Endothelial cell of umbilical vein (primary cell): Measurements from ENCODE around the gene RPLP2. TPM values are rescaled to one million over a fixed set of nuclear protein-coding genes. Genes with fewer than 3 reads are reported as not detected.

ENCODE experiments used
- BruUV-seq: library from RNA; stranded (reverse); fragments of 400-500 nt; replicated peaks from 2 replicates; lab custom pipeline; 2021; lab: Mats Ljungman, UMichigan
- CTCF ChIA-PET: fragments of 300-600, 350-600 bp; sonication (Branson Sonifier 250); formaldehyde crosslinking; loops from one replicate; lab custom pipeline; 2021; ENCODE audit warnings: antibody characterized with exemption, inconsistent platforms; lab: Charles Lee
- POLR2A ChIA-PET: fragments of 300-600, 350-600 bp; sonication (Branson Sonifier 250); formaldehyde crosslinking; loops from one replicate; lab custom pipeline; 2021; ENCODE audit warnings: antibody characterized with exemption, inconsistent platforms; lab: Charles Lee
- DNase-seq: peaks from one replicate; pipeline ENCODE4 v3.0.0-alpha.2; 2011; ENCODE audit warnings: low read depth, low spot score
- FAIRE-seq: peaks from 2 replicates; lab custom pipeline; 2011; peaks lifted over from hg19 to GRCh38; lab: Jason Lieb, UNC
- H2AFZ ChIP-seq: 2 replicates; pipeline ENCODE4 v1.6.0; 2012; ENCODE audit warnings: low read depth, low read length, control low read depth, inconsistent platforms
- H3K27ac ChIP-seq: 2 replicates; pipeline ENCODE4 v1.5.1; 2011; ENCODE audit warnings: low read depth, mild to moderate bottlenecking, control low read depth, low read length, moderate library complexity; ENCODE audit not compliant: insufficient read depth
- H3K27me3 ChIP-seq, 2 experiments: 2 replicates each; pipeline versions ENCODE4 v1.6.0 to v1.6.1; 2011; ENCODE audit warnings: low read length in 2 of 2, mixed read lengths in 1 of 2; ENCODE audit not compliant: control insufficient read depth in 2 of 2, insufficient read depth in 2 of 2
- H3K36me3 ChIP-seq, 2 experiments: 2 replicates in 1 of 2; 3 replicates in 1 of 2; pipeline ENCODE4 v1.5.1; 2011; ENCODE audit warnings: low read length in 2 of 2, mild to moderate bottlenecking in 1 of 2, moderate library complexity in 1 of 2; ENCODE audit not compliant: control insufficient read depth in 2 of 2, insufficient read depth in 2 of 2; ENCODE audit errors: extremely low read depth in 1 of 2
- H3K4me1 ChIP-seq: 3 replicates; pipeline ENCODE4 v1.5.1; 2011; ENCODE audit warnings: mild to moderate bottlenecking, low read length; ENCODE audit not compliant: control insufficient read depth, insufficient read depth; ENCODE audit errors: extremely low read depth
- H3K4me2 ChIP-seq: 2 replicates; pipeline ENCODE4 v1.6.1; 2011; ENCODE audit warnings: low read length, control low read depth, mixed read lengths; ENCODE audit not compliant: insufficient read depth
- H3K4me3 ChIP-seq, 3 experiments: fragments of 200-600 bp in 1 of 3; sonication (generic), shearing (Covaris generic) in 1 of 3; replicated peaks in 1 of 3; 2 replicates each; pipeline ENCODE4 v1.5.1; 2011 to 2016; ENCODE audit warnings: control low read depth in 3 of 3, low read length in 3 of 3, mild to moderate bottlenecking in 2 of 3, inconsistent platforms in 1 of 3, low read depth in 1 of 3, moderate library complexity in 1 of 3; ENCODE audit not compliant: insufficient read depth in 1 of 3
- H3K79me2 ChIP-seq: 2 replicates; pipeline ENCODE4 v1.6.0; 2012; ENCODE audit warnings: low read length, inconsistent platforms; ENCODE audit not compliant: control insufficient read depth, insufficient read depth
- H3K9ac ChIP-seq: replicated peaks from 2 replicates; pipeline ENCODE3; 2011; ENCODE audit warnings: low read length, control low read depth; ENCODE audit not compliant: insufficient read depth; ENCODE audit errors: extremely low read depth
- H3K9me1 ChIP-seq: replicated peaks from 3 replicates; pipeline ENCODE4 v1.6.0; 2011; ENCODE audit warnings: mild to moderate bottlenecking, low read length; ENCODE audit not compliant: control insufficient read depth, insufficient read depth; ENCODE audit errors: extremely low read depth
- H3K9me3 ChIP-seq: replicated peaks from 2 replicates; pipeline ENCODE4 v1.5.1; 2012; ENCODE audit warnings: low read length, inconsistent platforms; ENCODE audit not compliant: control insufficient read depth, insufficient read depth
- H4K20me1 ChIP-seq: replicated peaks from 2 replicates; pipeline ENCODE3; 2011; ENCODE audit warnings: mild to moderate bottlenecking, low read length; ENCODE audit not compliant: control insufficient read depth, insufficient read depth; ENCODE audit errors: extremely low read depth
- EZH2 ChIP-seq: IDR thresholded peaks from 2 replicates; pipeline ENCODE4 v1.6.1; 2012; ENCODE audit warnings: borderline replicate concordance, low read depth, mild to moderate bottlenecking, moderate library complexity, low read length, inconsistent platforms; ENCODE audit not compliant: severe bottlenecking
- FOS ChIP-seq: IDR thresholded peaks from 2 replicates; pipeline ENCODE4 v1.6.1; 2011; ENCODE audit warnings: mild to moderate bottlenecking, low read length, moderate library complexity, borderline replicate concordance; ENCODE audit not compliant: insufficient read depth
- GATA2 ChIP-seq: IDR thresholded peaks from 2 replicates; pipeline ENCODE4 v1.7.0; 2011; ENCODE audit warnings: low read depth, mild to moderate bottlenecking, moderate library complexity, mixed read lengths, low read length; ENCODE audit not compliant: insufficient read length, insufficient read depth
- JUN ChIP-seq: IDR thresholded peaks from 2 replicates; pipeline ENCODE4 v1.6.1; 2011; ENCODE audit warnings: borderline replicate concordance, low read depth; ENCODE audit not compliant: insufficient read length, insufficient read depth
- MYC ChIP-seq: IDR thresholded peaks from one replicate; pipeline ENCODE4 v1.6.1; 2011; ENCODE audit warnings: mild to moderate bottlenecking, low read depth, low read length
- POLR2A ChIP-seq: IDR thresholded peaks from 2 replicates; pipeline ENCODE4 v1.6.1; 2012; ENCODE audit warnings: low read depth, mild to moderate bottlenecking, control low read depth, low read length
- POLR2AphosphoS5 ChIP-seq: IDR thresholded peaks from 2 replicates; pipeline ENCODE4 v1.6.1; 2012; ENCODE audit warnings: low read depth, mild to moderate bottlenecking, control low read depth, low read length, moderate library complexity; ENCODE audit not compliant: insufficient read depth
- dilution Hi-C: fragments of 300-500 bp; cut with MboI; formaldehyde crosslinking; loops from one replicate; pipeline ENCODE4 v1.15.0; 2019; ENCODE audit warnings: low sequenced_read_pairs; ENCODE audit not compliant: extremely low pct_ligation_motif_present
- intact Hi-C: fragments of 100-400 bp; cut with micrococcal nuclease; formaldehyde crosslinking; loops from one replicate; pipeline ENCODE4 v1.10.0; 2022
- polyA plus RNA-seq, 4 experiments: library from polyadenylated mRNA; depleted of rRNA in 3 of 4; stranded (reverse) in 3 of 4; unstranded in 1 of 4; fragments of >200 nt; gene quantifications; 2 replicates each; pipeline versions ENCODE4 v1.2.1 to v1.2.3, GENCODE V29; 2011 to 2012; ENCODE audit warnings: missing spikeins in 1 of 4
- total RNA-seq: library from RNA; stranded (reverse); gene quantifications from 2 replicates; pipeline ENCODE4 v1.2.3, GENCODE V29; 2021
- TF ChIP-seq, protein P1 (sequence below), 2 donors: IDR thresholded peaks; 1 replicate in 1 of 2; 2 replicates in 1 of 2; pipeline ENCODE4 v1.5.1; 2011; ENCODE audit warnings: low read length in 2 of 2, mild to moderate bottlenecking in 2 of 2, moderate library complexity in 2 of 2, control low read depth in 1 of 2, inconsistent platforms in 1 of 2, low read depth in 1 of 2; ENCODE audit not compliant: insufficient read depth in 1 of 2; ENCODE audit errors: extremely low read depth in 1 of 2
- TF ChIP-seq, protein P2 (sequence below): IDR thresholded peaks from 2 replicates; pipeline ENCODE4 v1.6.1; 2011; ENCODE audit not compliant: insufficient read depth, insufficient read length

The RPLP2 gene
- total and polyA plus RNA-seq, 2 donors (not counting 3 experiments of a cell fraction or from before 2014, with no cell fraction given) = 1,579 to 1,739 TPM

DNA sequence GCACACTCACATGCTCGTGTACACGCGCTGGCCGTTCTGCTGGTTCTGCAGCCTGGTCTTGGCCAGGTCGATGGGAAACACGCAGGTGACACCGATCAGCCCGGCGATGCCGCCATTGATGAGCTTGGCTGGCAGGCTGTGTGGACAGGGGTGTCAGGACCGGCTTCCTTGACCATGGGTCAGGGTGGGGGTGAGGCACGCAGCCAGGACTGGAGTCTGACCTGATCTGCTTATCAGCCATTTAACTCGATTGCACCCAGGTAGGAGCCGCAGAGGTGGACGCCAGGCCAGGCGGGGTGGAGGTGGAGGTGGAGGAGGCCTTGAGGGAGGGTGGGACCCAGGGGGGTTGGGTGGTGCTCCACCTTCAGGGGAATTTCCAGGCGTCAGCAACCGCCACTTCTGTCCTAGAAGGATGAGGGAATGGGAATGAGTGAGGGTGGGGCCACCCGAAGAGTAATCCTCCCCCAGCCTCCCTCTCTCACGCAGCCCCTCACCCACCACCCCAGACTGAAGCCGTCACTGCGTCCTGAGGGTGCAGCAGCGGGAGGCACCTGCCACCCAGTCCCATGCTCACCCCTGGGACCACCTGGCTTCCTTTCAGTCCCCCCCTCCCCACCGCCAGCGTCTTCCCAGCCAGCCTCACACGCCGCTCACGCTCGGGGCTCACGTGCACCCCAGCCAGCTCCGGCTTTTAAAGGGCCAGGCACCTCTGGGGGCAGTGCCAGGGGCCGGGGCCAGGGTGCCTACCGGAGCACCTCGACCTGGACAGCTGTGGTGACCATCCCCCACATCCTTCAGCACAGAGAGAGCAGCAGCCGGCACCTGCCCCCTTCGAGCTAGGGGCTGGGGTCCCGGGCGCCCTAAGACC lies 14.8 kb upstream of the RPLP2 start:
- Histone ChIP-seq H3K9ac (no peak overlapping the region), H3K4me1 (peaks cover 14% of the 10 kb centered on the region), H3K4me3 (no peak overlapping the region), H2AFZ (no peak overlapping the region), H3K27me3 (no peaks in the 10 kb centered on the region), H3K4me2 (no peak overlapping the region), H3K9me1 (no peaks in the 10 kb centered on the region), H3K79me2 (peaks cover 11% of the 10 kb centered on the region), H3K9me3 (no peaks in the 10 kb centered on the region), H3K27ac (no peak overlapping the region), H4K20me1 (no peaks in the 10 kb centered on the region), H3K36me3 (peaks cover 0 to 5% of the 10 kb centered on the region in 2 experiments)
- TF ChIP-seq POLR2AphosphoS5 (no peak), MYC (no peak), GATA2 (no peak), JUN (no peak), EZH2 (no peak), POLR2A (no peak), FOS (no peak)
- TF ChIP-seq, protein P1, sequence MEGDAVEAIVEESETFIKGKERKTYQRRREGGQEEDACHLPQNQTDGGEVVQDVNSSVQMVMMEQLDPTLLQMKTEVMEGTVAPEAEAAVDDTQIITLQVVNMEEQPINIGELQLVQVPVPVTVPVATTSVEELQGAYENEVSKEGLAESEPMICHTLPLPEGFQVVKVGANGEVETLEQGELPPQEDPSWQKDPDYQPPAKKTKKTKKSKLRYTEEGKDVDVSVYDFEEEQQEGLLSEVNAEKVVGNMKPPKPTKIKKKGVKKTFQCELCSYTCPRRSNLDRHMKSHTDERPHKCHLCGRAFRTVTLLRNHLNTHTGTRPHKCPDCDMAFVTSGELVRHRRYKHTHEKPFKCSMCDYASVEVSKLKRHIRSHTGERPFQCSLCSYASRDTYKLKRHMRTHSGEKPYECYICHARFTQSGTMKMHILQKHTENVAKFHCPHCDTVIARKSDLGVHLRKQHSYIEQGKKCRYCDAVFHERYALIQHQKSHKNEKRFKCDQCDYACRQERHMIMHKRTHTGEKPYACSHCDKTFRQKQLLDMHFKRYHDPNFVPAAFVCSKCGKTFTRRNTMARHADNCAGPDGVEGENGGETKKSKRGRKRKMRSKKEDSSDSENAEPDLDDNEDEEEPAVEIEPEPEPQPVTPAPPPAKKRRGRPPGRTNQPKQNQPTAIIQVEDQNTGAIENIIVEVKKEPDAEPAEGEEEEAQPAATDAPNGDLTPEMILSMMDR (IDR thresholded peaks at IDR 0.05; ENCODE audit: extremely low read depth in 1 of 2, insufficient read depth in 1 of 2, low read depth in 1 of 2, low read length in 2 of 2) = no peak
- TF ChIP-seq, protein P2, sequence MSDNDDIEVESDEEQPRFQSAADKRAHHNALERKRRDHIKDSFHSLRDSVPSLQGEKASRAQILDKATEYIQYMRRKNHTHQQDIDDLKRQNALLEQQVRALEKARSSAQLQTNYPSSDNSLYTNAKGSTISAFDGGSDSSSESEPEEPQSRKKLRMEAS = no peak
- CTCF ChIA-PET = interaction anchor here (2.0 kb wide), 1 partner anchor 11 kb away, joined by 9 read pairs; no protein-coding TSS in a partner anchor
- dilution Hi-C loops (no loop called here), intact Hi-C loops (no loop called here)
- no peak for FAIRE-seq
- POLR2A ChIA-PET = no interaction called here
- no TSS peak for BruUV-seq
- DNase-seq = no peak
